ENCODE data around the gene GMNC. TPM values are rescaled to one million over a fixed set of nuclear protein-coding genes. Genes with fewer than 3 reads are reported as not detected.
A peak's percentile ranks its signal among the peaks of the same experiment; 100 is the strongest.

Gene GMNC
- total and polyA plus RNA-seq, 2 of the 13 experiments (the other 11 are each of a cell fraction or from before 2014, with no cell fraction given) = not detected

DNA sequence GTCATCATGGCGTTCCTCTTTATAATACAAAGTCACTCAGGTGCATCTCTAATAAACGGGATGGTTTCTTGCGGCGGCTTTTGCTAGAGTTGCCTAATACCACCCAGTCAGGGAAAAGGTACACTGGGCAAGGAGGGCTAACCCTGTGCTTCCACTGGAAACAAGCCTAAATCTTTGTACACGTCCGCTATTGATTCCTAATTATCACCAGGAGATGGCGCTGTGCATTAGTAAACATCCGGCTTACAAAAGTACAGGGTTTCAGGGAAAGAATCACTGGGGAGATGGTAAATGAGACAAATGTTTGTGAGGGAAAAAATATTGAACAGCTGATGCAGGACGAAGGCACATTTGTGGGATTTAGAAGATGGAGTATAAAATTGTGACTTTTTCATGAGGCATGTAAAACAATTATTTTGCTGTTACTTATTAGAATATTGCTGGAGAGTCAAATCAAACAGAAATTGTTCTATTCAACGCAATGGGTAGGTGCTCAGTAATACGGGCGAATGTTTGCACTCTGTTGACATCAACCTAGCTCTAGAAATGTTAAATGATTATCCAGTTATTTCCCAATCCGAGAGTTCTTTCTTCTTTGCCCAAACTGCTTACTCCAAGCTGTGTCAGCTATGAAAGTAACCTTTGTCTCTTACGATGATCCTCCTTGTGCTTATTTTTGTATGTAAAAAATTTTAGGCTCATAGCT lies 50.6 kb downstream of the GMNC start (continued):
- TF ChIP-seq, protein P1, sequence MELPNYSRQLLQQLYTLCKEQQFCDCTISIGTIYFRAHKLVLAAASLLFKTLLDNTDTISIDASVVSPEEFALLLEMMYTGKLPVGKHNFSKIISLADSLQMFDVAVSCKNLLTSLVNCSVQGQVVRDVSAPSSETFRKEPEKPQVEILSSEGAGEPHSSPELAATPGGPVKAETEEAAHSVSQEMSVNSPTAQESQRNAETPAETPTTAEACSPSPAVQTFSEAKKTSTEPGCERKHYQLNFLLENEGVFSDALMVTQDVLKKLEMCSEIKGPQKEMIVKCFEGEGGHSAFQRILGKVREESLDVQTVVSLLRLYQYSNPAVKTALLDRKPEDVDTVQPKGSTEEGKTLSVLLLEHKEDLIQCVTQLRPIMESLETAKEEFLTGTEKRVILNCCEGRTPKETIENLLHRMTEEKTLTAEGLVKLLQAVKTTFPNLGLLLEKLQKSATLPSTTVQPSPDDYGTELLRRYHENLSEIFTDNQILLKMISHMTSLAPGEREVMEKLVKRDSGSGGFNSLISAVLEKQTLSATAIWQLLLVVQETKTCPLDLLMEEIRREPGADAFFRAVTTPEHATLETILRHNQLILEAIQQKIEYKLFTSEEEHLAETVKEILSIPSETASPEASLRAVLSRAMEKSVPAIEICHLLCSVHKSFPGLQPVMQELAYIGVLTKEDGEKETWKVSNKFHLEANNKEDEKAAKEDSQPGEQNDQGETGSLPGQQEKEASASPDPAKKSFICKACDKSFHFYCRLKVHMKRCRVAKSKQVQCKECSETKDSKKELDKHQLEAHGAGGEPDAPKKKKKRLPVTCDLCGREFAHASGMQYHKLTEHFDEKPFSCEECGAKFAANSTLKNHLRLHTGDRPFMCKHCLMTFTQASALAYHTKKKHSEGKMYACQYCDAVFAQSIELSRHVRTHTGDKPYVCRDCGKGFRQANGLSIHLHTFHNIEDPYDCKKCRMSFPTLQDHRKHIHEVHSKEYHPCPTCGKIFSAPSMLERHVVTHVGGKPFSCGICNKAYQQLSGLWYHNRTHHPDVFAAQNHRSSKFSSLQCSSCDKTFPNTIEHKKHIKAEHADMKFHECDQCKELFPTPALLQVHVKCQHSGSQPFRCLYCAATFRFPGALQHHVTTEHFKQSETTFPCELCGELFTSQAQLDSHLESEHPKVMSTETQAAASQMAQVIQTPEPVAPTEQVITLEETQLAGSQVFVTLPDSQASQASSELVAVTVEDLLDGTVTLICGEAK (IDR thresholded peaks at IDR 0.05) = no peak
- TF ChIP-seq, protein P1 (CRISPR knock-in tag; IDR thresholded peaks at IDR 0.05) = no peak
- TF ChIP-seq, protein P2, sequence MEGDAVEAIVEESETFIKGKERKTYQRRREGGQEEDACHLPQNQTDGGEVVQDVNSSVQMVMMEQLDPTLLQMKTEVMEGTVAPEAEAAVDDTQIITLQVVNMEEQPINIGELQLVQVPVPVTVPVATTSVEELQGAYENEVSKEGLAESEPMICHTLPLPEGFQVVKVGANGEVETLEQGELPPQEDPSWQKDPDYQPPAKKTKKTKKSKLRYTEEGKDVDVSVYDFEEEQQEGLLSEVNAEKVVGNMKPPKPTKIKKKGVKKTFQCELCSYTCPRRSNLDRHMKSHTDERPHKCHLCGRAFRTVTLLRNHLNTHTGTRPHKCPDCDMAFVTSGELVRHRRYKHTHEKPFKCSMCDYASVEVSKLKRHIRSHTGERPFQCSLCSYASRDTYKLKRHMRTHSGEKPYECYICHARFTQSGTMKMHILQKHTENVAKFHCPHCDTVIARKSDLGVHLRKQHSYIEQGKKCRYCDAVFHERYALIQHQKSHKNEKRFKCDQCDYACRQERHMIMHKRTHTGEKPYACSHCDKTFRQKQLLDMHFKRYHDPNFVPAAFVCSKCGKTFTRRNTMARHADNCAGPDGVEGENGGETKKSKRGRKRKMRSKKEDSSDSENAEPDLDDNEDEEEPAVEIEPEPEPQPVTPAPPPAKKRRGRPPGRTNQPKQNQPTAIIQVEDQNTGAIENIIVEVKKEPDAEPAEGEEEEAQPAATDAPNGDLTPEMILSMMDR (CRISPR knock-in tag; IDR thresholded peaks at IDR 0.05) = peak; percentile 74
- TF ChIP-seq, protein P3, sequence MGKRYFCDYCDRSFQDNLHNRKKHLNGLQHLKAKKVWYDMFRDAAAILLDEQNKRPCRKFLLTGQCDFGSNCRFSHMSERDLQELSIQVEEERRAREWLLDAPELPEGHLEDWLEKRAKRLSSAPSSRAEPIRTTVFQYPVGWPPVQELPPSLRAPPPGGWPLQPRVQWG (CRISPR knock-in tag; IDR thresholded peaks at IDR 0.05; ENCODE audit: borderline replicate concordance, low read depth) = no peak
- TF ChIP-seq MED13 (CRISPR knock-in tag; IDR thresholded peaks at IDR 0.05) = no peak
- TF ChIP-seq SMC3 (IDR thresholded peaks at IDR 0.05; ENCODE audit: low read length) = peak; percentile 18; the same call in 1 of the 2 replicates
- TF ChIP-seq ZNF644 (CRISPR knock-in tag; IDR thresholded peaks at IDR 0.05; ENCODE audit: low read depth) = no peak
- TF ChIP-seq MIXL1 (CRISPR knock-in tag; IDR thresholded peaks at IDR 0.05) = 0 out of 2 replicates have a peak, but pooled peaks have one; percentile 16
- TF ChIP-seq ZMYM4 (CRISPR knock-in tag; IDR thresholded peaks at IDR 0.05) = no peak
- TF ChIP-seq STAG1 (CRISPR knock-in tag; IDR thresholded peaks at IDR 0.05) = peak; percentile 63
- TF ChIP-seq TBL1XR1 (IDR thresholded peaks at IDR 0.05; ENCODE audit: borderline replicate concordance, low read length, partially characterized antibody) = no peak
- TF ChIP-seq, protein P4, sequence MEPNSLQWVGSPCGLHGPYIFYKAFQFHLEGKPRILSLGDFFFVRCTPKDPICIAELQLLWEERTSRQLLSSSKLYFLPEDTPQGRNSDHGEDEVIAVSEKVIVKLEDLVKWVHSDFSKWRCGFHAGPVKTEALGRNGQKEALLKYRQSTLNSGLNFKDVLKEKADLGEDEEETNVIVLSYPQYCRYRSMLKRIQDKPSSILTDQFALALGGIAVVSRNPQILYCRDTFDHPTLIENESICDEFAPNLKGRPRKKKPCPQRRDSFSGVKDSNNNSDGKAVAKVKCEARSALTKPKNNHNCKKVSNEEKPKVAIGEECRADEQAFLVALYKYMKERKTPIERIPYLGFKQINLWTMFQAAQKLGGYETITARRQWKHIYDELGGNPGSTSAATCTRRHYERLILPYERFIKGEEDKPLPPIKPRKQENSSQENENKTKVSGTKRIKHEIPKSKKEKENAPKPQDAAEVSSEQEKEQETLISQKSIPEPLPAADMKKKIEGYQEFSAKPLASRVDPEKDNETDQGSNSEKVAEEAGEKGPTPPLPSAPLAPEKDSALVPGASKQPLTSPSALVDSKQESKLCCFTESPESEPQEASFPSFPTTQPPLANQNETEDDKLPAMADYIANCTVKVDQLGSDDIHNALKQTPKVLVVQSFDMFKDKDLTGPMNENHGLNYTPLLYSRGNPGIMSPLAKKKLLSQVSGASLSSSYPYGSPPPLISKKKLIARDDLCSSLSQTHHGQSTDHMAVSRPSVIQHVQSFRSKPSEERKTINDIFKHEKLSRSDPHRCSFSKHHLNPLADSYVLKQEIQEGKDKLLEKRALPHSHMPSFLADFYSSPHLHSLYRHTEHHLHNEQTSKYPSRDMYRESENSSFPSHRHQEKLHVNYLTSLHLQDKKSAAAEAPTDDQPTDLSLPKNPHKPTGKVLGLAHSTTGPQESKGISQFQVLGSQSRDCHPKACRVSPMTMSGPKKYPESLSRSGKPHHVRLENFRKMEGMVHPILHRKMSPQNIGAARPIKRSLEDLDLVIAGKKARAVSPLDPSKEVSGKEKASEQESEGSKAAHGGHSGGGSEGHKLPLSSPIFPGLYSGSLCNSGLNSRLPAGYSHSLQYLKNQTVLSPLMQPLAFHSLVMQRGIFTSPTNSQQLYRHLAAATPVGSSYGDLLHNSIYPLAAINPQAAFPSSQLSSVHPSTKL (CRISPR knock-in tag; IDR thresholded peaks at IDR 0.05) = 0 out of 2 replicates have a peak, but pooled peaks have one; percentile 22
- TF ChIP-seq FOXA1 (IDR thresholded peaks at IDR 0.05) = no peak
- TF ChIP-seq FOXA1 (CRISPR knock-in tag; IDR thresholded peaks at IDR 0.05) = peak; percentile 91
- TF ChIP-seq ATAD3A (CRISPR knock-in tag; IDR thresholded peaks at IDR 0.05) = no peak
- TF ChIP-seq MAFF (IDR thresholded peaks at IDR 0.05; ENCODE audit: low read depth, low read length) = no peak

Measured in HepG2 (cell line).